SIG-M5 treated with dmso at 0.1 percent for 504 hours (cell line): ENCODE results near the gene CDC42BPG.

Experiments used
- DNase-seq: peaks from one replicate; lab custom pipeline; 2025; ENCODE audit not compliant: unreplicated experiment; lab: John Stamatoyannopoulos, UW

CDC42BPG gene

GRCh38 chr11:64810891-64811272 is 33.6 kb downstream of the CDC42BPG start:
- DNase-seq: no peak

GRCh38 chr11:64810271-64810890 is 34.1 kb downstream of the CDC42BPG start, which contains the start of gene MEN1:
Gene MEN1, minus strand, starts transcription at chr11:64810551. Its CDS starts 442 bp downstream, at chr11:64810109.
- peak; percentile 95 for DNase-seq

- DNase-seq: no peak
These were observed 34.6 kb downstream of the CDC42BPG start for GRCh38 chr11:64809781-64810241.

- no peak for DNase-seq
These were observed 39.0 kb downstream of the CDC42BPG start for GRCh38 chr11:64805481-64805880.

- DNase-seq: peak; percentile 19
These were observed 39.9 kb downstream of the CDC42BPG start for GRCh38 chr11:64804346-64805210.

GRCh38 chr11:64803846-64804345 is 40.6 kb downstream of the CDC42BPG start:
- DNase-seq: no peak

- peak; percentile 44 for DNase-seq
These were observed 41.2 kb downstream of the CDC42BPG start, which contains the start of gene MAP4K2 for GRCh38 chr11:64803158-64803845. Gene MAP4K2, minus strand, starts transcription at chr11:64803214. Its CDS starts 65 bp downstream, at chr11:64803149.

GRCh38 chr11:64802370-64803157 is 41.9 kb downstream of the CDC42BPG start:
- DNase-seq: no peak

- DNase-seq: no peak
These were observed 42.7 kb downstream of the CDC42BPG start for GRCh38 chr11:64801561-64802369.

- DNase-seq: no peak
These were observed 43.3 kb downstream of the CDC42BPG start for GRCh38 chr11:64801158-64801464.

- DNase-seq: no peak
These were observed 43.9 kb downstream of the CDC42BPG start for GRCh38 chr11:64800303-64801157.

- DNase-seq: no peak
These were observed 44.7 kb downstream of the CDC42BPG start for GRCh38 chr11:64799623-64800302.

GRCh38 chr11:64799256-64799622 is 45.2 kb downstream of the CDC42BPG start:
- DNase-seq: no peak

- no peak for DNase-seq
These were observed 47.5 kb downstream of the CDC42BPG start for GRCh38 chr11:64796757-64797541.

- DNase-seq: no peak
These were observed 48.3 kb downstream of the CDC42BPG start for GRCh38 chr11:64796047-64796756.

- no peak for DNase-seq
These were observed 49.9 kb downstream of the CDC42BPG start for GRCh38 chr11:64794526-64794925.
